CD4-positive, alpha-beta T cell treated with Interleukin-17A for 1 hour (primary cell): ENCODE data around the gene CALCOCO2.
"Not testable (repeated sequence)": the region's sequence is repeated elsewhere in the genome, so short reads cannot be mapped to it uniquely, and the experiment has no call there.

Experiments
- DNase-seq: peaks from one replicate; pipeline ENCODE4 v3.0.0-alpha.2; 2020

Gene CALCOCO2

DNA sequence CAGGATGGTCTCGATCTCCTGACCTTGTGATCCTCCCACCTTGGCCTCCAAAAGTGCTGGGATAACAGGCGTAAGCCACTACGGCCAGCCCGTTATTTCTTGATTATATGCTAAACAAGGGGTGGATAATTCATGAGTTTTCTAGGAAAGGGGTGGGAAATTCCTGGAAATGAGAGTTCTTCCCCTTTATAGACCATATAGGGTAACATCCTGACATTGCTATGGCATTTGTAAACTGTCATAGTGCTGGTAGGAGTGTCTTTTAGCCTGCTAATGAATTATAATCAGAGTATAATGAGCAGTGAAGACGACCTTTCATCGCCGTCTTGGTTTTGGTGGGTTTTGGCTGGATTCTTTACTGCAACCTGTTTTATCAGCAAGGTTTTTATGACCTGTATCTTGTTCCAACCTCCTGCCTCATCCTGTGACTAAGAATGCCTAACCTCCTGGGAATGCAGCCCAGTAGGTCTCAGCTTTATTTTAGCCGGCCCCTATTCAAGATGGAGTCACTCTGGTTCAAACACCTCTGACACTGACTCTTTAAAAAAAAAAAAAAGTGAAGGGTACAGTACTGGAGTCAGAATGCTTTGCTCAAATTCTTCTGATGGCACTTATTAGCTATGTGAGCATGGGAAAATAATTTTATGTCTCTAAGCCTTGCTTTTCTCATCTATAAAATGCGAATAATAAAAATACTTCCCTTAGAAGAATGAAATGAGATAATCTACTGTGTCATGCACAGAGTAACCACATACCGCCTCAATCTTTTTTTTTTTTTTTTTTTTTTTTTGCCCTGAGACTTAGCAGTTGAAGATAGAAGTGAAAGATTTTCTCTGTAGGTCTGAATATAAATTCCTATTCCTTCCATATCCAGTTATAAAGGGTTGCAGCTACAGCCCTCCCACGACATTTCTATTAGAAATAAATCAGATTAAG, 5.1 kb upstream of the CALCOCO2 start:
- DNase-seq = no peak

DNA sequence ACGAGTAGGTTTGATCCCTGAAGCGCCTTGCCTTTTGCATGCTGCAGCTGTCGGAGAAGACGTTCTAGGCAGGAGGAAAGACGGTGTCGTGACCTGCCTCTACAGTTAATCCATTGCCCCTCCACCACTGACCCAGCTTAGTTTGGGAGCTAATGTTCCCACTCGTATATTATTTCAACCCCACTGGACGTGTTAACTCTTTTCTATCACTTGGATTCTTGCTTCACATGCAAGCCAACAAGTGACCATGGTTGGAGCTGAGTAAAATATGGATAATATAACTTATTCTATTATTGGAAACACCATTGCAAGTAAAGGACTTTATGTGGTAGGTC, 681 bp downstream of the CALCOCO2 start:
- no peak for DNase-seq

DNA sequence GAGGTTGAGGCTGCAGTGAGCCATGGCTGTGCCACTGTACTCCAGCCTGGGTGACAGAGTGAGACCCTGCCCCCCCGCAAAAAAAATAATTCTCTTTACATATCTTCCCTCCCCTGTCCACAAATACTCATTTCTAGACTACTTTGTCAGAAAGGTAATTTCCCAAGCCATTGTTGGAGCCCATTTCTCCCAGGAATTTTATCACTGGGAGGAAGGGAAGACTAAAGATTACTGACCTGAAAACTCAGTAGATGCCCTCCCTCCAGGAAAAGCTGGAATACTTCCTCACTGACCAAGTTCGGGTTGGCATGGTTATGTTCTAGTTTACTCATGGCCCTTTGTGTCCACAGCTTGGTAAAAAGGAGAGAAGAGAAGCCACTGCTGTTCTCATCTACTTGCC, 4.1 kb downstream of the CALCOCO2 start:
- no peak for DNase-seq

DNA sequence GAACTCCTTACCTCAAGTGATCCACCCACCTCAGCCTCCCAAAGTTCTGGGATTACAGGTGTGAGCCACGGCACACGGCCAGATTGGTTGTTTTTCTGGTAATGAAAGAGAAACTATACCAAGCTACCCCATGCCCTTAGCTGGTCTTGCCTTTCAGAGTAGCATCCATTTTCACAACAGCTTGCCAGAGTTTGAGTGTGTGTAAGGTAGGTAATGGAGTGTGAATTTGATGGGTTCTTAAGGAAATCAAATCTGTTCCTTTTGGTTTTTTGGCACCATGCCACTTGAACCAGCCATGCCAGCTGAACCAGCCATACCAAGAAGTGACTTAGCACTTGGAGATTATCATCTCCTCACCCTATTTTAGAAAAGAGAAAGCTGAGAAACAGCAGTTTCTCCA, 5.1 kb downstream of the CALCOCO2 start:
- peak; percentile 26 for DNase-seq

DNA sequence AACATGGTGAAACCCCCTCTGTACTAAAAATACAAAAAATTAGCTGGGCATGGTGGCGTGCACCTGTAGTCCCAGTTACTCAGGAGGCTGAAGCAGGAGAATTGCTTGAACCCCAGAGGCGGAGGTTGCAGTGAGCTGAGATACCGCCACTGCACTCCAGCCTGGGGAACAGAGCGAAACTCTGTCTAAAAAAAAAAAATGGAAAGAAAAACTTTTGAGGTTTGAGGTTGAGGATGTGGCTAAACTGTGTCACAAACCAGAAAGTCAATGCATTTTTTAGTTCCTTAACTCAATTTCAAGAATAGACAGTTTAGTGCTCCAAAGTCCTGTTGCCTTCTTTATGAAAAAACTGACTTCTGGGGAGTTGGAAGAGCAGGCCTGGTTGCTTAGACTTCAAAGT, 6.6 kb downstream of the CALCOCO2 start:
- DNase-seq = peak; percentile 58

DNA sequence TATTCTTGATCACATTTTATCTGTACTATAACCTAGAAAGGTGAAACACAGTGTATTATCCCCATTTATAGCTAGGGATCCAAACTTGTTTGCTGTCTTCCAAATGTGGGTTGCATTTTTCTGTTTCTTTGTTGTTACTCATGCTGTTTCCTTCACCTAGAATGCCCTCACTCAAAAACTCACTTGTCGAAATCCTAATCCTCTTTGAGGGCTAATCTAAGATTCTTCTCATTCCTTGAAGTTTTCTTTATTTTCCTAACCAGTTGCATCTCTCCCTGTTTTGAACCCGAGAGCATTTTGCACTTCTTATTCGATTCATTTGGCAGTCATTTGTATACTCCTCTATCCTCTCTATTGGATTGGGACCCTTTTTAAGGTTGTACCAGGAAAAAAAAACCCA, 9.6 kb downstream of the CALCOCO2 start:
- no peak for DNase-seq

DNA sequence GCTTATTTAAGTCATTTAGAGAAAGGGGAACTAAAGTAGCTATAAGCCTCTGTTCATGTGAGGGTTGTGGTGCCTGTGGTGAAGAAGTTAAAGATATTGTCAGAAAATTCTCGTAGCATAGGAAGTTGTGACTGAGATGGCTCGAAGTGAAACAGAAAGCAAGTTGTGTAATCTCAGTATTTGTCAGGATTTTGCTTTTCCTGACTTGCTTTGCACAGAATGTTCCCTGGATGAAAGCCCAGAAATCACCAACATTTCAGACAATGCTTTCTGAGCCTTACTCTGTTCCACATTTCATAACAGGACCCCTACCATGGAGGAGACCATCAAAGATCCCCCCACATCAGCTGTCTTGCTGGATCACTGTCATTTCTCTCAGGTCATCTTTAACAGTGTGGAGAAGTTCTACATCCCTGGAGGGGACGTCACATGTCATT, 10.6 kb downstream of the CALCOCO2 start:
- DNase-seq = peak; percentile 69

DNA sequence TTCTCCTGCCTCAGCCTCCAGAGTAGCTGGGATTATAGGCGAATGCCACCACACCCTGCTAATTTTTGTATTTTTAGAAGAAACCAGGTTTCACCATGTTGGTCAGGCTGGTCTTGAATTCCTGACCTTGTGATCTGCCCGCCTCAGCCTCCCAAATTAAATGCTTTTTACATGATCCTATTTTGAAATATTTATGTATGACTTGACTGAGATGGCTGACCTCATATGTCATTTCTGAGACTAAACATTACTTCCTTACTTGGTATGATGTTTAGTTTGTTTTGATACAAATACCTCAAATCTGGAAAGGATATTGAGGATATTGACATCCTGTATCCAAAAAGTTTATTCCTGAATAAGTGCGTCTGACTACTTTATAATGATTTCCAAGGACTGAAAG, 11.9 kb downstream of the CALCOCO2 start:
- no peak for DNase-seq

DNA sequence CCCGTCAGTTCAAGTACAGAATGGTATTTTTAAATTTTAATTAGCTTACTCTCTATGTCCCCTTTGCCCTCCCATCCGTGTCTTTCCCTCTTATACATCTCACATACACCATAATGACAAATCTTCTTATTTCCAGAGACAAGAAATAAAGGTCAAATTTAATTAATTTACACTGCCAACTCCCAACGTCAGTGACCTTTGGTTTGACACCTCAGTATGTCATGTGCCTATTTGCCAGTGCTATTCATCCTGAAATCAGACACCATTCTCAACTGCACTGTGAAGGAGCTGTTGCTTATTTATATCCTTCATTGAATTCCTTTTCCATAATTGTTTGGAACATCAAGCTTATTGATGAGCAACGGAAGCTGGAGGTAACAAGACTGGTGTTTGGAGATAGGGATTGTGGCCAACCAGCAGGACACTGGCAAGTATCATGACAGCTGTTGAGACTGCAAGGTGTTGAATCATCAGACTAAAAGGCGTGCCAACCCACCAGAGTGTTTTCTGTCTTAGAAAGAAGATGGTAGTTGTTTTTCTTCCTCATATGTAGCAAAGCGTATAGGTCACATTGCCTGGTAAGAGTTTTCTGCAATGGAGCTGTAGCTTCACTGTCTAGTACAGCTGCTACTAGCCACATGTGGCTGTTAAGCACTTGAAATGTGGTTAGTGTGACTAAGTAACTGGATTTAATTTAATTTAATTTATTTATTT, 12.5 kb downstream of the CALCOCO2 start:
- no peak for DNase-seq

DNA sequence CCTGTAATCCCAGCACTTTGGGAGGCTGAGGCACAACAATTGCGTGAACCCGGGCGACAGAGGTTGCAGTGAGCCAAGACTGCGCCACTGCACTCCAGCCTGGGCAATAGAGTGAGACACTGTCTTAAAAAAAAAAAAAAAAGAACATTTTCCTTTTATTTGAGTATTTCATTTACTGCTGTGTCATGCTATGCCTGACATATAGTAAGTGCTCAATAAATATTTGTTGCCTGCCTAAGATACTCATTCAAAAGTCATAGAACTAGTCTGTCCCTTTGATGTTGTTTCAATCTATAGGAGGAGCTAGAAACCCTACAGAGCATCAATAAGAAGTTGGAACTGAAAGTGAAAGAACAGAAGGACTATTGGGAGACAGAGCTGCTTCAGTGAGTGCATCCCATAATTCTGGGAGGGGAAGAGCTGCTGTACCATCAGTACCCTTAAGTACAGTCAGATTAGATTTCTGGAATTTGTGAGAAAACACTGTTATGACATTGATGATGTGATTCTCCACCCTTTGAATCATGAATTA, 20.0 kb downstream of the CALCOCO2 start:
- peak; percentile 27 for DNase-seq

DNA sequence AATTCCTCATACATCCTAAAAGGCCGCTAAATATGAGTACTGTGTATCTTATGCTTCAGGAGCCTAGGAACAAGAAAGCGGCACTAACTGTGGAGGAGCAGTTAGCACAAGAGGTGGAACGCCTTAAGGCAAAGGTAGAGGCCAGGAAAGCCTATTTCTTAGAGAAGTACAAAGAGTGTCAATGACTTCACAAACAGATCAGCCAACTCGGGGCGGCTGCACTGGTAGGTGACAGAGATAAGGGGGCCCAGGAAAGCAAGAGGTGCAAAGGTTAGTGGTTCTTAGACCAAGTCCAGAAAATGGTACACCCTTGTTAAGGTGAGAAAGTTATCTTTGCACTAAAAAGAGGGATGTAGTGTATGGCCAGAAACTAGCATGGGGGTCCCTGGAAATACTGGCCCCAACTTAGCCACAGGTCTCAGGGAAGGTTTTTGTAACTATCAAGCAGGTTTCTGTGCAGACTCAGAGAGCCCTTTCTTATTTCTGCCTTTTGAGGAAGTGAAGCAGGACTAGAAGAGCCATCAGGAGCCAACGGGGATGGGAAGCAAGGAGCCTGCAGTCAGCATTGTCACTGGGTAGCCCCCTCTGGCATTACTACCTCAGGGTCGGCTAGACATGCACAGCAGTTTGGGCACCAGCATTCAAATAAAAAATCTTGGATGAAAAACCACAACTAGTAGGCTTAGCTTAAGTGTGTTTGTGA, 24.1 kb downstream of the CALCOCO2 start:
- no peak for DNase-seq

DNA sequence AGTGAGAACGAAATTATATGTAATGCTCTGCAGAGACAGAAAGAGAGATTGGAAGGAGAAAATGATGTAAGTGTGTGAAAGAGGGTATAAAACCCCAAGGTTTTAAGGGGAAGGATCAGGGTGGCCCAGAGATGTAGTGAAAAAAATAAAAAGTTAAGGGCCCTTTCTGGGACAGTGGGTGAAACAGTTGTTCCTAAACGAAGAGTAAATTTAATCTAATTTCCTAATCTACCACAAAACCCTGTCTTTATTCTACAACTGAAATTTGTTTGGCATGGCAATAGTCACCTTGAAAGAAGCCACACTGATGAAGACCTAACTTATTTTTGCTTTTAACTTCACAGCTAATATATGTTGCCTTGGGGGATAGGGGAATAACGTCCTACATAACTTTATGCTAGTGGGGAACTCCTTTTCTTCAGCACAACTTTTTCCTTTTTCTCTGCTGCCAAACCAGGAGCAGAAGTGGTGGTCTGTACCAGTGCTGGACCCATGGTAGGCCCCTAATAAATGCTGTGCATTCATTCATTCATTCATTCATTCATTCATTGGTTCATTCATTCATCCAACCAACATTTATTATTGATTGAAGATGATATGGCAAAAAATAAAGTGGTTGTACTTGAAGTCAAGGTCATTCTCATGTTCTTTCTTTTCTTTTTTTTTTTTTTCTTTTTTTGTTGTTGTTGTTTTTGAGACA, 25.4 kb downstream of the CALCOCO2 start:
- no peak for DNase-seq

DNA sequence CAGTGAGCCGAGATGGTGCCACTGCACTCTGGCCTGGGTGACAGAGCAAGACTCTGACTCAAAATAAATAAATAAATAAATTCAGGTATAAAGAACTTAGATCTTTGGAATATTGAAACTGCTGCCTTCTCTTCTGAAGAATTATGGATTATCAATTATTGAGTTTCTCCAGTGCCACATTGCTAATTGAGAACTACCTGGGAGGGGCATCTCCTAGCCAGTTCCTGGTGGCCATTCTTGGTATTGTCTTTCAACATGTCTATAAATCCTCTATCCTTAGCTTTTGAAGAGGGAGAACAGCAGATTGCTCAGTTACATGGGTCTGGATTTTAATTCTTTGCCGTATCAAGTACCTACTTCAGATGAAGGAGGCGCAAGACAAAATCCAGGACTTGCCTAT, 29.2 kb downstream of the CALCOCO2 start:
- no peak for DNase-seq

DNA sequence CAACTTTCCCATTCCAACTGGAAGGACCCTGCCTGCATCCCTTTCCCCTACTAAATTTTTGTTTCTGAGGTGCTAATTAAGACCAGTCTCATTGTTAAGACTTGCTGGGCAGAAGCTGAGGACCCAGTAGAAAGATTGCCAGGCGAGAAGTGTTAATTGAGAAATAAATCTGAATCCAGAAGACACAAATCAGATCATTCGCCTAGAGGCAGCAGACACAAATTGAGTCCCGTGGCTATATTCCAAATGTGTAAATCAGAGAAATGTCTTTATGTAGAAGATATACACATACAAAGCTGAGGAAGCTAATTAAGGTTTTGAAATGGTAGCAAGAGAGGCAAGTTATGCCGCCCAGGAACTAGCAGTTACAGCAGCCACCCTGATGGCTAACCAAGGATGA, 29.6 kb downstream of the CALCOCO2 start:
- no peak for DNase-seq

DNA sequence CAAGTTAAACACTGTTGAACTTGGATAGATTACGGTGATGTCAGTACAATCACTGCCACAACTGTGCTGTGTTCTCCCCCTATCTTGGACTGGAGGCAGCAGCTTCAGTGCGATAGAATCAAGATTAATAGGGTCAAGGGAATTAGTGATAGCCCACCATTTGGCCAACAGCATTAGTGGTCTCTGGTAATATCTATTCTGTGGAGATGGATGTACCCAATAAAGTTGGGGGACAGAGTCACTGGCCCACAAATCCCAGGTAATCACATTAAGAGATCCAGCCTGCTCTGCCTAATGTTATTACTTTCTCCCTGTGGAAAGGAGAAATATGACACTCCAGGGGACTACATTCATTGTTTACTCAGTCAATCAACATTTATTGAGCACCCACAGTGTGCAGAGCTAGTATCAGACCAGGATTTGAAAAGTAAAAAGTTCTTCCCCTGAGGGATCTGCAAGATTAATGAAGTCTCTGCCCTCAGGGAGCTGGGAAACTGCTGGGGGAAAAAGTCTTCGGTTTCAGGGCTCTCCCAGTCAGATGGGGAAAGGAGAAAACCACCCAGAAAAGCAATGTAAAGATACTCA, 38.2 kb downstream of the CALCOCO2 start:
- no peak for DNase-seq

DNA sequence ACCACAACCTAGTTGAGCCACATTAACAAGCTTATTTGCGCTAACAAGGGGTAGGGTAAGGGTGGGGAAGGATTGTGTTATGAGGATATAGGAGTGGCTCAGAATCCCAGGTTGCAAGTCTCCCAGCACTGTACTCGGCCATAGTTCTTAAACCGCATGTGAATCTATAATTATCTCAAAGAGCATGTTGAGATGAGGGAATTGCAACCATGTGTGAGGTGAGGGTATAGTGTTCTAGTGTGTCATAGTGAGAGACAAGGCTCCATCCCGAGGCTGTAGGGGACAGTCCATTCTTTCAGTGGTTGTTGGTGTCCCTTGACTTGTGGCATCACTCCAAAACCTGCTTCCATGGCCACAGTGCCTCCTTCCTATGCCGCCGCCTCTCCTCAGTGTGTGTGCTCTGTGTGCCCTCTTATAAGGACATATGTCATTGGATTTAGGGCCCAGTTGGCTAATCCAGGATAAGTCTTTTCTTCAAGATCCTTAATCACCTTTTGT, 39.0 kb downstream of the CALCOCO2 start:
- DNase-seq = no peak

DNA sequence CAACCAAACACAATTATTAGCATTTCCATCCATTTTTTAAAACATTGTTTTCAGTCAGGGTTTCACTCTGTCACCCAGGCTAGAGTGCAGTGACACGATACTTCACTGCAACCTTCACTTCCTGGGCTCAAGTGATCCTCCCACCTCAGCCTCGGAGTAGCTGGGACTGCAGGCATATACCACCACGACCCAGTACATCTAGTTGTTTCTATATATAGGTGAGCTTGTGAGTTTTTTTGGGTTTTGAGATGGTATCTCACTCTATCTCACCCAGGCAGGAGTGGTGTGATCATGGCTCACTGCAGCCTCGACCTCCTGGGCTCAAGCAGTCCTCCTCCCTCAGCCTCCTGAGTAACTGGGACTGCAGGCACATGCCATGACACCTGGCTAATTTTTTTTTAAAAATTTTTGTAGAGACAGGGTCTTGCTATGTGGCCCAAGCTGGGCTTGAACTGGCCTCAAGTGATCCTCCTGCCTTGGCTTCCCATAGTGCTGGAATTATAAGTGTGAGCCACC, 40.3 kb downstream of the CALCOCO2 start:
- DNase-seq = no peak

DNA sequence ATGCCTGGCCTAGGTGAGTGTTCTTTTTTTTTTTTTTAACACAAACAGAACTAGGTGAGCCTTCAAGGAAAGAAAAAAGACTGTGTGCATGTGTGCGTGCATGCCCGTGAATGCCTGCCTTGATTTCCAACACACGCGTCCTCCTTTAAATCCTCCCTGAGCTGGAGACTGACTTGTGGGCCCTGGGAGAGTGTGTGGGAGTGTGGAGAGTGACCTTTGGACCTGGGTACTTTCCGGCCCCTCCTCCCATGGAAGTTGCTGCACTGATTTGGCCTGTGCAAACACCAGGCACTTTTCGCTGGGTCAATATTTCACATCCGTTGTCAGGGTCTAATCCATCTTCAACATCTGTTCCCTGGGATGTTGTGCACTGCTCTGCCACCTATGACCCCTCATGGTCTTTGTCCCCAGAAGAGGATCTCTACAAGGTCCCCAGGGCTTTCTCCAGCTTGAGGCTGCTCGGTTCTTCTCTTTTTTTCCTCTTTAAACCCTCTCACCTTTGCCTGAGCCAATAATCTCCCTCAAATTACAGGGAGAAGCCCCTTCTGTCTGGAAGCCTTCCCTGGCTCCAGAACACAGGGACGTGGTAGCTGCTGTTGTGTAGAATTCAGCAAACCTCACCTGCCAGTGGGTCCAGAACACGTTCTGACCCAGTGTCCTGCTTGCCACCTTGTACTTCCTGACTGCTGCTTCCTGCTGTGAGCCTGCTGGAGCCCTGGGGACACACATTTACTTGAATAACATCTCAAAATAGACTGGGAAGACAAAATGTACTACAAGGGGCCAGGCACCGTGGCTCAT, 40.9 kb downstream of the CALCOCO2 start:
- no peak for DNase-seq

DNA sequence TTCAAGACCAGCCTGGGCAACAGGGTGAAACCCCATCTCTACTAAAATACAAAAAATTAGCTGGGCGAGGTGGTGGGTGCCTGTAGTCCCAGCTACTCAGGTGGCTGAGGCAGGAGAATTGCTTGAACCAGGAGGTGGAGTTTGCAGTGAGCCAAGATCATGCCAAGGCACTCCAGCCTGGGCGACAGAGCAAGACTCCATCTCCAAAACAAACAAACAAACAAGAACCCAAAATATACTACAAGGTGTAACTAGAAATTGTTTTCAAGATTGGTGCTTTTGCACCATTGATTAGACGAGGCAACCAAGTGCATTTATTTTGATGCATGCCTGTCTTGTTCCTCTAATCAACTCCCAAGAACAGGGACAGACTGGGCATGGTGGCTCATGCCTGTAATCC, 41.6 kb downstream of the CALCOCO2 start:
- not testable (repeated sequence) for DNase-seq

DNA sequence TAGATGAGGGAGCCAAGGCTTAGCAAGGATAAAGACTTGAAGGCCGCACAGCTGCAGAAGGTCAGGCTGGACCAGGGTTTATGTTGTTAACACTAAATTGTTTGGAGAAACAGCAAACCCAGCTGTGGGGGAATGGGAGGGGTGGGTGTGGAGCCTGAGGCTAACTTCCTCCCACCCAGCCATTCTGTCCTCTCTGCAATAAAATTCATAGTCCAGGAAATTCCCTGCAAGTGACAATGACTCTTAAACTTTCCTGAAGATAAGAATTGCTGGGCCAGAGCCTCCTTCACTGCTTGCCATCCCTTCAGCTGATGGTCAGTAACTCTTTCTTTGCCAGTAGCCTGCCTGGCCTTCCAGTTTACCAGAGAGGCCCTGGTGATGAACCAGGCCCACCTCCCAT, 42.4 kb downstream of the CALCOCO2 start:
- DNase-seq = no peak
